NCI-H510A treated with DMSO at 0.1 percent for 48 hours (cell line): ENCODE results near the gene FAM3D.

Experiments
- DNase-seq: peaks from one replicate; lab custom pipeline; 2025; lab: John Stamatoyannopoulos, UW

FAM3D gene

DNA sequence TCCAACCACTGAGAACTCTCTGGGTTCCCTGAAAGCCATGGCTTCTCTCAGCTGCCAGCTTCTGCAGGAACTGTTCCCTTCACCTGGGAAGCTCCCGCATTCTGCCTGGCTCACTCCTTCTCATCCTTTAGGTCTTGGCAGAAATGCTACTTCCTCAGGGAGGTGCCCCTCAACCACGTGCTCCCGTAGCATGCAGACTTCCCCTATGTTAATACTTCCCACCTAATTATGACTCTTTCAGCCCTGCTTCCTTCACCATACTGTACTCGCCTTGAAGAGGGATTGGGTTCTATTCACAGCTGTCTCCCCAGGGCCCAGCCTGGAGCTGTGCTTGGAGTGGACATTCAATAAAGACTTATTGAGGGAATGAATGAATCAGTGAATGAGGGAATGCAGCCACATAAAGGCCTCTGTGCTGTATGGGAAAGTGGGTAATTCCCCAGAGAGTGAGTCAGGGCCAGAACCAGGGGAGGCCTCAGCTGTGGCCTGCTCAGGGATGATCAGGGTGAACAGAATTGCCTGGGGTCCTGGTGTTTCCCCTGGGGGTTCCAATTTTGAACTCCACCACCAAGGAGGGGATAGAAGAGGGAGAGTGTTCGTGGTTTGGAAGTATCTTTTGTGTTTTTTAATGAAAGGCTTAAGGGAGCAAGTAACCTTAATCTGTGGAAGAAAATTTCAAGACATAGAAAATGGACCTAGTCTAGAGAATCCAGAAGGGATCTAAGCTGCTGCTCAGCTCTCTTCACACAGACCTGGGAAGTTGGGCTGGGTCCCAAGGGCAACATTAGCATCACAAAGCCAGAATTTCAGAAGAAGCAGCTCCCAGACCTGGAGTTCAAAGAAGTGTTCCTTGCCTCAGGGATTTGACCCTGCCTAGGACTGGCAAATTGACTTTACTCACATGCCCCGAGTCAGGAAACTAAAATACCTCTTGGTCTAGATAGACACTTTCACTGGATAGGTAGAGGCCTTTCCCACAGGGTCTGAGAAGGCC, 74.8 kb downstream of the FAM3D start:
- no peak for DNase-seq

DNA sequence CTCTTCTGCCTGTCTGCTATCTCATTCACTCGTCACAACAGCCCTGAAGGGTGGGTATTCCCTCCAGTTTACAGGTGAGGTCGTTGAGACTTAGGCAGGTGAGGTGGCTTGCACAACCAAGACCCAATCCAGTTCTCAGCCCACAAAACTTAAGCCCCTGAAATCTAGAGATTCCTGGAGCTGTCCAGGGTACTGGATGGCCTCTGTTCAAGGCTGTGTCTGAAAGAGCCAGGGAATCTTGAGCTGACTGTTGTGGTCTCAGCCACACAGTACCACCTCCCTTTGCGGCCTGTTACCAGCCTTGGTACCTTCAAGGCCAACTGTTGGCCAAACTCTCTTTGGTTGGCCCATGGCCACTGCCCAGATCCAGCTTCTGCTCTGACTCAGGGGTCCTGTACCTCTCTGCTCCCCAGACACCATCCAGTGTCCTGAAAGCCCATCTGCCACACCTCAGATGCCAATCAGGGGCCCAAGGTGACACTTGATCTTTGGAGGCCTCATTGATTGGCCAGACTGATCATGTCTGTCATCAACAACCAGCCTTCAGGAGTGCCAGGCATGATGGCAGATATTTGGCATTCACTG, 78.5 kb downstream of the FAM3D start:
- no peak for DNase-seq

DNA sequence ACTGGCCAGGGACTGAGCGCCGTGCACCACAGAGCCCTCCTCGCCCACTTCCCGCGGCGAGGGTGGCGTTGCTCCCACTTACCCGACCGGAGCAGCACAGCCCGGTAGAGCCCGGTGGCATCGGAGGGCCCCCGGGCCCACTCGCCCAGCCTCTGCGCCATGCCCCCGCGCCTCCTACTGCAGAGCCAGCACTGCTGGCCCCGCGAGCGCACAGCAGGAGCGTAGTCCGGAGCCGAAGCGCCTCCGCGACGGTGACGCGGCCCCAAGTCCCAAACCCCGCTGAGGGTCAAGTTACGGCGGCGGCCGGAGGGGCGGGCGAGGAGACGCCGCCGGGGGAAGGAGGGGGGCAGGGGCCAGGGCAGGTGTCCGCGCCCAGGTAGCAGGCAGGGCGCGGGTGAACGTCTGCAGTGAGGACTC, 79.8 kb downstream of the FAM3D start:
- peak; percentile 14 for DNase-seq

DNA sequence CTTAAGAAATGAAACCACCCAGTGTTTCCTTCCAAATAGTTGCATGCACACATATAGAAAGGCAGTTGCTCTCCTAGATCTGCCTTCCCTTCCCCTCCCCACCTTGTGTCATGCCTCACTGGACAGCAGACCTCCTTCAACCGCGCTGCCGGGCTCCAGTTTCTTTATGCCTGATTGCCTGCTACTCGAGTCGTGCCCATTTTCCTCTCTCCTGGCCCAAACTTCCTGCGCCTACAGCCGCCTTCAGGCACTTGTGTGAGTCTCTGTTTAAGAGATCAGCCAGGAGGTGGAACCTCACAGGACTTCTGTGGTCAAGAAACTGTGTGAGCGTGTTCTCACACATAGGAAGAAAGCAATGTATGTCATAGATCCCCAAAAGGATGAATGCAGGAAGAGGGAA, 80.6 kb downstream of the FAM3D start:
- peak; percentile 13 for DNase-seq

DNA sequence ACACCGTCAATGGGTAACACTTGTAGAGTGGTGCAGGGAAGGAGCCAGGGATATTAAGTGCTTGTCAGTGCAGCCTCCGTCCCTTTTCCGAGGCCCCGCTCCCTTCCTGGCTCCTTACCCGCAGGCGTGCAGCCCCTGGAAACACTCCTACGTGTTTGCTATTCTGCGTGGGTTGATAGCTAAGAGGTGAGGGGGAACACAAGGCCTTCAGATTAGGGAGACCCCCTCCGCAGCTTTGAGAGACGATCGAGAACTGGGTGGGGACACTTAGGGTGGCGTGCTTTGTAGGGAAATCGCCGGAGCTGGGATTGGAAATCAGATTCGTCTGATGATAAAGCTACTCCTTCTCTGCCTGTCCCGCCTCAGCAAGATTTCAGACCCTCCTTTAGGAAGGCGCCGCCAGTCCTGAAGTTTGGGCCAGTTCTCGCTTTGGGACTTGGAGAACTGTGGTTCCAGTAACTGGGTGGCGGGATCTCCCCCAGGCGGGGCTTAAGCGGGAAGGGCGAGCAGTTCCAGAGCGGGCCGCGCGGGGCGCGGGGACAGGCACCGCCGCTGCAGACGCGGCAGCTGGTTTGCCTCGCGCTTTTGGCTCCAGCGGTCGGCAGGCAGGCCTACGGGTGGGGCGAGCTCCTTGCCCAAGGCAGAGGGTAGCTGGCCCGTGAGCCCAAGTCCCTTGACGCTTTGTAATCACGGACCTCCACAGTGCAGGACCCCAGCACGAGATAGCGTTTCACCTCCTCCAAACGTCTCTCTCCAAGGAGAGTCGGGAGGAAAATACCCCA, 81.4 kb downstream of the FAM3D start:
- DNase-seq: peak; percentile 65

DNA sequence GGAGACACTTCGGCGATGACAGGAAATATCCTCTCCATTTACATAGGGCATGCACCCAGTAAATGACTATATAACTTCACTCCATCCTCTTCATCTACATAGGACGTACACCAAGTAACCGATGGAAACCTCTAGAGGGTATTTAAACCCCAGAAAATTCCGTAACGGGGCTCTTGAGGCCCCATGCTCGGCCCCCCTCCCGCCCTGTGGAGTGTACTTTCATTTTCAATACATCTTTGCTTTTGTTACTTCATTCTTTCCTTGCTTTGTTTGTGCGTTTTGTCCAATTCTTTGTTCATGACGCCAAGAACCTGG, 81.9 kb downstream of the FAM3D start:
- no peak for DNase-seq
